Breast epithelium (tissue), 4 donors: ENCODE data around the gene TRAF4. TPM values are rescaled to one million over a fixed set of nuclear protein-coding genes. Genes with fewer than 3 reads are reported as not detected.
"Not testable (repeated sequence)": the region's sequence is repeated elsewhere in the genome, so short reads cannot be mapped to it uniquely, and the experiment has no call there.

Experiments
- DNase-seq, 2 donors: peaks; one replicate each; pipeline ENCODE4 v3.0.0-alpha.2; 2019; ENCODE audit warnings: low spot score in 2 of 2
- H3K27ac ChIP-seq, 2 donors: fragments of 200-600 bp; sonication (generic) in 1 of 2; one replicate each; pipeline ENCODE4 v1.5.1; 2016 to 2019; ENCODE audit warnings: mild to moderate bottlenecking in 1 of 2
- H3K27me3 ChIP-seq, 2 donors: fragments of 200-600 bp; sonication (generic) in 1 of 2; one replicate each; pipeline versions ENCODE4 v1.5.1 to v1.6.0; 2017 to 2019; ENCODE audit warnings: control low read depth in 1 of 2, mild to moderate bottlenecking in 1 of 2
- H3K36me3 ChIP-seq: fragments of 200-600 bp; one replicate; pipeline ENCODE4 v1.5.1; 2019
- H3K4me1 ChIP-seq, 2 donors: fragments of 200-600 bp; sonication (generic); one replicate each; pipeline ENCODE4 v1.5.1; 2016 to 2019; ENCODE audit warnings: control low read depth in 1 of 2
- H3K4me3 ChIP-seq, 3 donors: fragments of 200-600 bp; sonication (generic); 1 replicate in 2 of 3; 2 replicates in 1 of 3; pipeline ENCODE4 v1.5.1; 2016 to 2019; ENCODE audit warnings: mild to moderate bottlenecking in 3 of 3, moderate library complexity in 2 of 3
- H3K9me3 ChIP-seq, 2 donors: fragments of 200-600 bp; sonication (generic) in 1 of 2; one replicate each; pipeline ENCODE4 v1.5.1; 2016 to 2019; ENCODE audit warnings: control low read depth in 1 of 2
- CTCF ChIP-seq, 3 donors: fragments of 450-650 bp; IDR thresholded peaks; one replicate each; pipeline ENCODE4 v1.5.1; 2016 to 2017; ENCODE audit warnings: antibody characterized with exemption in 3 of 3, mild to moderate bottlenecking in 3 of 3, moderate library complexity in 3 of 3
- POLR2A ChIP-seq: fragments of 450-650 bp; IDR thresholded peaks from one replicate; pipeline ENCODE4 v1.6.1; 2016; ENCODE audit warnings: antibody characterized with exemption, mild to moderate bottlenecking, moderate library complexity
- POLR2AphosphoS5 ChIP-seq, 3 donors: sonication (generic); formaldehyde crosslinking; IDR thresholded peaks; one replicate each; pipeline ENCODE4 v1.6.1; 2017; ENCODE audit warnings: antibody characterized with exemption in 3 of 3
- intact Hi-C: fragments of 100-400 bp; cut with DNase I; formaldehyde crosslinking; loops from one replicate; pipeline ENCODE4 v1.15.1; 2023; ENCODE audit warnings: low total_unique reads
- total RNA-seq, 3 donors: library from RNA; depleted of rRNA; stranded (reverse); fragments of >200 nt; gene quantifications; one replicate each; pipeline ENCODE4 v1.1.0, GENCODE V29; 2016

Gene TRAF4
- total RNA-seq, 3 donors from 2014 or later, result 12.3 to 63.6 (median 48.9) TPM

DNA sequence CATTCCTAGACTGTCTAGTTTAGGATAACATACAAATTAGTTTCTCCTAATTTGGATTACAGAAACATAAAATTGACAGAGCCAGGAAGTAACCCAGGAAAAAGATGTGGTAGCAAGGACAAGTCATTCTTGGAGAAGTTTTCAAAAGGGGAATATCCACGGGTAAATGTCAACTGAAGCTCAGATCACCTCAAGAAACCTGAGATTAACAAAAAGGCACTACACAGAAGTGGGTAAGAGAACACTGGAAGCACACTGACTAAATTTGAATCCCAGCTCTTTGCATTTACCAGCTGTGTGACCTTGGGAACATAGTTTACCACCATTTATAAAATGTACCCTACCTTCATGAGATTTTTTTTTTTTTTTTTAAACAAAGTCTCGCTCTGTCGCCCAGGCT lies 39.4 kb downstream of the TRAF4 start:
- intact Hi-C loops, result no loop called here
- Histone ChIP-seq H3K4me1 (no peaks in the 10 kb centered on the region), H3K27me3 (no peaks in the 10 kb centered on the region), H3K4me3 (no peak overlapping the region), H3K27ac (no peak overlapping the region), H3K36me3 (no peaks in the 10 kb centered on the region), H3K9me3 (no peaks in the 10 kb centered on the region)
- no peak for DNase-seq
- TF ChIP-seq CTCF (IDR thresholded peaks at IDR 0.05) (no peak), POLR2AphosphoS5 (IDR thresholded peaks at IDR 0.05) (no peak), POLR2A (no peak)

DNA sequence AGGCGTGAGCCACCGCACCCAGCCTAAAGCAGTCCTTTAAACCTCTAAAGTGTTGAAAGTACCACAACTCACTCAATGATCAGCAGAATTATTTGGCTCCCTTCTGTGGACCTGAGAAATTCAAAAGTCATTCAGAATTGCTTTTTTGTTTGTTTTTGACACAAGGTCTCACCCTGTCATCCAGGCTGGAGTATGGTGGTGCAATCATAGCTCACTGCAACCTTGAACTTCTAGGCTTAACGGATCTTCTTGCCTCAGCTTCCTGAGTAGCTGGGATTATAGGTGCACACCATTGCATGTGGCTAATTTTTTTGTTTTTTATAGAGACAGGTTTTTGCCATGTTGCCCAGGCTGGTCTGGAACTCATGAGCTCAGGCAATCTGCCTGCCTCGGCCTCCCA lies 44.3 kb downstream of the TRAF4 start:
- Histone ChIP-seq H3K9me3 (no peaks in the 10 kb centered on the region), H3K4me1 (no peaks in the 10 kb centered on the region), H3K4me3 (no peak overlapping the region), H3K27ac (no peak overlapping the region), H3K27me3 (no peaks in the 10 kb centered on the region), H3K36me3 (no peaks in the 10 kb centered on the region)
- intact Hi-C loops, result no loop called here
- DNase-seq, result no peak
- TF ChIP-seq POLR2A (no peak), CTCF (IDR thresholded peaks at IDR 0.05) (no peak), POLR2AphosphoS5 (IDR thresholded peaks at IDR 0.05) (no peak)

DNA sequence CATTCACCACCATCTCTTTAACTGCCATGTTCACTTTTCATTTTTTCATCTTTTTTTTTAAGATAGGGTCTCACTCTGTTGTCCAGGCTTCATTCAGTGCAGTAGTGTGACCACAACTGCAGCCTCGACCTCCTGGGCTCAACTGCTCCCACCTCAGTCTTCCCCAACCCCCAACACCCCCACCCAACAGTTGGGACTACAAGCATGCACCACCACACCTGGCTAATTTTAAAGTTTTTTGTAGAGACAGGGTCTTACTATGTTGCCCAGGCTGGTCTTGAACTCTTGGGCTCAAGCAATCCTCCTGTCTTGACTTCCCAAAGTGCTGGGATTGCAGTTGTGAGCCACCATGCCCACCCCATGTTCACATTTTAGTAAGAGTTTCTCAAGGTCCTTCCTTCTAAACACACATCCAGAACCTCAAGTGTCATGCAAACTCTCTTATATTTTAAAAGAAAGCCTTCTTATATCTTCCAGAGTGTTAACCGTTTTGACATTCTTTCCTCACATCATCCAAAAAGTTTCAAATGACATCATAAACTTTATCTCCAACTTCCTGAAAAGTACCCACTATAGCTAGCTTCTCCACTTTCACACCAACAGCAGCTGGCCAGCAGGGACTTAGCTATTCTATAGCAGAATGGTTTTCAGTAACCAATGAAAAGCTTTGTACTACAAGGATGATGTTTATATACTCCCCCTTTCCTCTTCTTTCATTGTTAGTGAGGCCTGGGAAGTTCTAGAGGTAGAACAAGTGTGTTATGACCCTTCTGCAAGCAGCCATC lies 49.3 kb downstream of the TRAF4 start:
- no peak for DNase-seq
- no peaks in the 10 kb centered on the region for H3K27me3 ChIP-seq
- TF ChIP-seq CTCF (IDR thresholded peaks at IDR 0.05), result no peak
- TF ChIP-seq POLR2AphosphoS5 (IDR thresholded peaks at IDR 0.05), result no peak
- no peak for TF ChIP-seq POLR2A
- no peaks in the 10 kb centered on the region for H3K36me3 ChIP-seq
- no peak overlapping the region for H3K27ac ChIP-seq
- no peak overlapping the region for H3K4me3 ChIP-seq
- H3K4me1 ChIP-seq, result no peaks in the 10 kb centered on the region
- intact Hi-C loops, result no loop called here
- H3K9me3 ChIP-seq, result no peaks in the 10 kb centered on the region

DNA sequence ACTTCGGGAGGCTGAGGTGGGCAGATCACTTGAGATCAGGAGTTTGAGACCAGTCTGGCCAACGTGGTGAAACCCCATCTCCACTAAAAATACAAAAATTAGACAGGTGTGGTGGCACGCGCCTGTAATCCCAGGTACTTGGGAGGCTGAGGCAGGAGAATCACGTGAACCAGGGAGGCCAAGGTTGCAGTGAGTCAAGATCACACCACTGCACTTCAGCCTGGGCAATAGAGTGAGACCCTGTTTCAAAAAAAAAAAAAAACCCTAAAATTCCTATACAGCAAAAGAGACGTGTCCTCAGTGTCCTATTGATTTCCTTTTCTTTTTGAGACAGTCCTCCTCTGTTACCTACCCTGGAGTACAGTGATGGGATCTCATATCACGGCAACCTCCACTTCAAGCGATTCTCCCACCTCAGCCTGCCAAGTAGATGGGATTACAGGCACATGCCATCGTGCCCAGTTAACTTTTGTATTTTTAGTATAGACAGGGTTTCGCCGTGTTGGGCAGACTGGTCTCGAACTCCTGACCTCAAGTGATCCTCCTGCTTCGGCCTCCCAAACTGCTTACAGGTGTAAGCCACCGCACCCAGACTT lies 51.1 kb downstream of the TRAF4 start:
- H3K27ac ChIP-seq, H3K27me3 ChIP-seq, H3K36me3 ChIP-seq, DNase-seq, intact Hi-C loops, H3K9me3 ChIP-seq, H3K4me3 ChIP-seq, H3K4me1 ChIP-seq: not testable (repeated sequence)

- DNase-seq, result no peak
- intact Hi-C loops, result no loop called here
- Histone ChIP-seq H3K4me3 (no peak overlapping the region), H3K27ac (no peak overlapping the region), H3K27me3 (no peaks in the 10 kb centered on the region), H3K9me3 (no peaks in the 10 kb centered on the region), H3K36me3 (no peaks in the 10 kb centered on the region), H3K4me1 (no peaks in the 10 kb centered on the region)
- TF ChIP-seq POLR2A (no peak), POLR2AphosphoS5 (IDR thresholded peaks at IDR 0.05) (no peak), CTCF (IDR thresholded peaks at IDR 0.05) (no peak)
These were observed 52.3 kb downstream of the TRAF4 start for GRCh38 chr17:28796062-28796461.

Other genes starting within 250 kb of the TRAF4 start
- under 1 TPM in 1 of 3 donors, not detected in 2; 0.29 TPM for gene FOXN1, start 237.7 kb upstream of the TRAF4 start, total RNA-seq
- gene UNC119, start 191.4 kb upstream of the TRAF4 start, total RNA-seq, result 10 to 100 TPM; 19.2 to 34.1 (median 32.9) TPM
- 10 to 100 TPM; 35.4 to 63.5 (median 53.3) TPM for gene PIGS, start 172.5 kb upstream of the TRAF4 start, total RNA-seq
- gene ALDOC, start 167.1 kb upstream of the TRAF4 start, total RNA-seq, result 100 to 1,000 TPM in 1 of 3 donors, 10 to 100 TPM in 2; 19.7 to 191 (median 40.7) TPM
- gene SPAG5, start 145.0 kb upstream of the TRAF4 start, total RNA-seq, result 1 to 10 TPM; 3.3 to 5.8 (median 4.1) TPM
- gene RSKR, start 129.8 kb upstream of the TRAF4 start, total RNA-seq, result 10 to 100 TPM in 2 of 3 donors, 1 to 10 TPM in 1; 9.3 to 11.1 (median 11.0) TPM
- gene BLTP2, start 98.9 kb upstream of the TRAF4 start, total RNA-seq, result 100 to 1,000 TPM; 107 to 131 (median 107) TPM
- gene SDF2, start 82.1 kb upstream of the TRAF4 start, total RNA-seq, result 10 to 100 TPM; 38.1 to 66.6 (median 54.1) TPM
- 10 to 100 TPM; 62.6 to 69.9 (median 66.7) TPM for gene SUPT6H, start 81.8 kb upstream of the TRAF4 start, total RNA-seq
- gene PROCA1, start 32.1 kb upstream of the TRAF4 start, total RNA-seq, result 1 to 10 TPM; 1.6 to 2.3 (median 1.6) TPM
- 100 to 1,000 TPM; 105 to 129 (median 123) TPM for gene RAB34, start 26.1 kb upstream of the TRAF4 start, total RNA-seq
- gene RPL23A, start 24.0 kb upstream of the TRAF4 start, total RNA-seq, result 100 to 1,000 TPM; 491 to 945 (median 754) TPM
- 1 to 10 TPM; 2.4 to 8.3 (median 3.9) TPM for gene TLCD1, start 17.8 kb upstream of the TRAF4 start, total RNA-seq
- gene NEK8, start 15.2 kb upstream of the TRAF4 start, total RNA-seq, result 1 to 10 TPM; 2.9 to 5.3 (median 2.9) TPM
- gene FAM222B, start 98.8 kb downstream of the TRAF4 start, total RNA-seq, result 10 to 100 TPM in 2 of 3 donors, 1 to 10 TPM in 1; 9.7 to 12.0 (median 10.5) TPM
- 10 to 100 TPM; 24.3 to 51.2 (median 26.4) TPM for gene ERAL1, start 111.0 kb downstream of the TRAF4 start, total RNA-seq
- gene FLOT2, start 153.7 kb downstream of the TRAF4 start, total RNA-seq, result 10 to 100 TPM; 49.8 to 78.3 (median 56.9) TPM
- gene DHRS13, start 159.1 kb downstream of the TRAF4 start, total RNA-seq, result 10 to 100 TPM in 2 of 3 donors, 1 to 10 TPM in 1; 3.2 to 20.6 (median 14.2) TPM
- gene PHF12, start 207.5 kb downstream of the TRAF4 start, total RNA-seq, result 10 to 100 TPM; 32.2 to 42.9 (median 40.3) TPM